Naive thymus-derived CD4-positive, alpha-beta T cell (primary cell): ENCODE measurements around the gene NTRK1. TPM values are rescaled to one million over a fixed set of nuclear protein-coding genes. Genes with fewer than 3 reads are reported as not detected.

Experiments used
- ATAC-seq: fragments of 150-1000 bp; cut with Tn5 transposase; 2 replicates; pipeline ENCODE4 v1.10.0; 2021; ENCODE audit warnings: mild to moderate bottlenecking, moderate library complexity
- CTCF ChIA-PET: fragments of 350-600 bp; sonication (Branson Sonifier 250); formaldehyde crosslinking; loops from one replicate; lab custom pipeline; 2021; ENCODE audit warnings: antibody characterized with exemption; lab: Charles Lee
- POLR2A ChIA-PET: fragments of 350-600 bp; sonication (Branson Sonifier 250); formaldehyde crosslinking; loops from one replicate; lab custom pipeline; 2021; ENCODE audit warnings: antibody characterized with exemption, inconsistent platforms; lab: Charles Lee
- DNase-seq, 9 donors: peaks; one replicate each; pipeline versions ENCODE4 v3.0.0 to v3.0.0-alpha.2; 2020 to 2022; ENCODE audit warnings: mixed read lengths in 1 of 9
- H3K27ac ChIP-seq: one replicate; pipeline ENCODE4 v1.7.0; 2013; ENCODE audit warnings: mild to moderate bottlenecking, low read depth, low read length, moderate library complexity
- H3K27me3 ChIP-seq, 2 donors: one replicate each; pipeline ENCODE4 v1.7.0; 2013; ENCODE audit warnings: low read length in 2 of 2, mild to moderate bottlenecking in 2 of 2, moderate library complexity in 2 of 2; ENCODE audit not compliant: control insufficient read depth in 2 of 2, insufficient read depth in 2 of 2
- H3K36me3 ChIP-seq, 3 experiments: 1 replicate in 2 of 3; 2 replicates in 1 of 3; pipeline ENCODE4 v1.7.0; 2013; ENCODE audit warnings: low read length in 3 of 3, mild to moderate bottlenecking in 3 of 3, moderate library complexity in 1 of 3; ENCODE audit not compliant: insufficient read depth in 3 of 3, control insufficient read depth in 2 of 3
- H3K4me1 ChIP-seq, 2 donors: one replicate each; pipeline ENCODE4 v1.7.0; 2013; ENCODE audit warnings: low read length in 2 of 2, mild to moderate bottlenecking in 2 of 2, moderate library complexity in 1 of 2; ENCODE audit not compliant: control insufficient read depth in 2 of 2, insufficient read depth in 2 of 2
- H3K4me3 ChIP-seq: 2 replicates; pipeline ENCODE4 v1.7.0; 2013; ENCODE audit warnings: mild to moderate bottlenecking, low read length
- H3K9me3 ChIP-seq, 3 experiments: 1 replicate in 2 of 3; 2 replicates in 1 of 3; pipeline ENCODE4 v1.7.0; 2013; ENCODE audit warnings: low read length in 3 of 3; ENCODE audit not compliant: control insufficient read depth in 2 of 3
- H3K27ac Mint-ChIP-seq, 9 donors: one replicate each; pipeline ENCODE4 v1.8.0; 2020 to 2022; ENCODE audit warnings: mixed read lengths in 9 of 9, mild to moderate bottlenecking in 8 of 9, moderate library complexity in 5 of 9, inconsistent platforms in 2 of 9
- H3K27me3 Mint-ChIP-seq, 5 donors: one replicate each; pipeline ENCODE4 v1.8.0; 2021 to 2022; ENCODE audit warnings: mixed read lengths in 5 of 5, mild to moderate bottlenecking in 1 of 5
- H3K36me3 Mint-ChIP-seq, 5 donors: one replicate each; pipeline ENCODE4 v1.8.0; 2020 to 2022; ENCODE audit warnings: mixed read lengths in 5 of 5, mild to moderate bottlenecking in 3 of 5, inconsistent platforms in 1 of 5
- H3K4me1 Mint-ChIP-seq, 7 donors: one replicate each; pipeline ENCODE4 v1.8.0; 2020 to 2022; ENCODE audit warnings: mixed read lengths in 7 of 7, mild to moderate bottlenecking in 3 of 7, inconsistent platforms in 1 of 7
- H3K4me3 Mint-ChIP-seq, 10 donors: one replicate each; pipeline ENCODE4 v1.8.0; 2020 to 2022; ENCODE audit warnings: mild to moderate bottlenecking in 10 of 10, mixed read lengths in 10 of 10, moderate library complexity in 6 of 10, inconsistent platforms in 2 of 10
- H3K9me3 Mint-ChIP-seq, 11 donors: one replicate each; pipeline ENCODE4 v1.8.0; 2020 to 2022; ENCODE audit warnings: mixed read lengths in 11 of 11, mild to moderate bottlenecking in 4 of 11, inconsistent platforms in 1 of 11, moderate library complexity in 1 of 11
- intact Hi-C, 2 donors: fragments of 100-400 bp; cut with micrococcal nuclease; formaldehyde crosslinking; loops; one replicate each; pipeline ENCODE4 v1.15.1; 2023
- polyA plus RNA-seq, 2 donors: library from polyadenylated mRNA; unstranded; fragments of 300-500 nt; fragmentation: Illumina TruSeq; gene quantifications; one replicate each; pipeline ENCODE4 v1.2.3, GENCODE V29; 2021
- total RNA-seq, 6 experiments: library from RNA in 5 of 6; stranded (reverse) in 5 of 6; gene quantifications; 1 replicate in 5 of 6; 2 replicates in 1 of 6; pipeline ENCODE4 v1.2.3 and lab custom pipeline; 2021 to 2026

Gene NTRK1
- total and polyA plus RNA-seq, 7 experiments from 2014 or later = 0.09 to 17.3 (median 3.3) TPM; not detected in 3

- Histone ChIP-seq H3K27ac (no peak overlapping the region), H3K4me1 (no peaks in the 10 kb centered on the region), H3K9me3 (no peaks in the 10 kb centered on the region), H3K27me3 (no peaks in the 10 kb centered on the region), H3K4me3 (no peak overlapping the region), H3K36me3 (no peaks in the 10 kb centered on the region)
- intact Hi-C loops = no loop called here
- ChIA-PET POLR2A (no interaction called here), CTCF (interaction anchor here (3.1 kb wide), 1 partner anchor 60 kb away, joined by 21 read pairs; no protein-coding TSS in a partner anchor)
- Mint-ChIP-seq H3K9me3 (no peaks in the 10 kb centered on the region), H3K27me3 (peaks cover 1 to 15% (median 8%) of the 10 kb centered on the region in 5 donors), H3K4me1 (peaks cover 0 to 1% (median 0%) of the 10 kb centered on the region in 7 donors), H3K27ac (no peak overlapping the region), H3K4me3 (no peak overlapping the region), H3K36me3 (no peaks in the 10 kb centered on the region)
- no peak for ATAC-seq
- DNase-seq = no peak
Observed at GRCh38 chr1:156908955-156909354, 48.3 kb downstream of the NTRK1 start.

- Mint-ChIP-seq H3K9me3 (no peaks in the 10 kb centered on the region), H3K27ac (no peak overlapping the region), H3K36me3 (no peaks in the 10 kb centered on the region), H3K4me3 (no peak overlapping the region), H3K27me3 (peaks cover 5 to 18% (median 8%) of the 10 kb centered on the region in 5 donors), H3K4me1 (peaks cover 0 to 1% (median 0%) of the 10 kb centered on the region in 7 donors)
- H3K9me3 ChIP-seq = no peaks in the 10 kb centered on the region
- POLR2A ChIA-PET = no interaction called here
- DNase-seq = no peak
- CTCF ChIA-PET = interaction anchor here (3.1 kb wide), 1 partner anchor 60 kb away, joined by 21 read pairs; no protein-coding TSS in a partner anchor
- H3K4me1 ChIP-seq = no peaks in the 10 kb centered on the region
- no peaks in the 10 kb centered on the region for H3K27me3 ChIP-seq
- no peak overlapping the region for H3K4me3 ChIP-seq
- no peak overlapping the region for H3K27ac ChIP-seq
- no peak for ATAC-seq
- intact Hi-C loops = loop anchor here (1.0 to 2.0 kb wide), 5 partner anchors 17 to 247 kb away; no protein-coding TSS in a partner anchor
- H3K36me3 ChIP-seq = no peaks in the 10 kb centered on the region
Observed at GRCh38 chr1:156909671-156910070, 49.0 kb downstream of the NTRK1 start.

GRCh38 chr1:156910309-156910782 lies 49.7 kb downstream of the NTRK1 start:
- ATAC-seq = peak; percentile 70
- Histone ChIP-seq H3K36me3 (no peaks in the 10 kb centered on the region), H3K9me3 (no peaks in the 10 kb centered on the region), H3K4me1 (no peaks in the 10 kb centered on the region), H3K27ac (no peak overlapping the region), H3K27me3 (no peaks in the 10 kb centered on the region), H3K4me3 (no peak overlapping the region)
- Mint-ChIP-seq H3K4me1 (peaks cover 0 to 1% (median 0%) of the 10 kb centered on the region in 7 donors), H3K27ac (peak overlapping the region in 1 of 9 donors; percentile 48), H3K4me3 (peak overlapping the region in 1 of 10 donors; percentile 36), H3K9me3 (no peaks in the 10 kb centered on the region), H3K36me3 (no peaks in the 10 kb centered on the region), H3K27me3 (peaks cover 5 to 18% (median 11%) of the 10 kb centered on the region in 5 donors)
- intact Hi-C loops = loop anchor here (1.0 to 2.0 kb wide), 5 partner anchors 16 to 246 kb away; no protein-coding TSS in a partner anchor
- CTCF ChIA-PET = interaction anchor here (1.6 to 3.1 kb wide), 3 partner anchors 57 to 164 kb away, joined by 5 to 21 read pairs (median 8); no protein-coding TSS in a partner anchor
- DNase-seq = peak; percentile 23 to 72 (median 48)
- POLR2A ChIA-PET = no interaction called here

- DNase-seq = no peak
- Mint-ChIP-seq H3K4me3 (no peak overlapping the region), H3K27me3 (peaks cover 17 to 25% (median 23%) of the 10 kb centered on the region in 5 donors), H3K4me1 (peaks cover 0 to 1% (median 0%) of the 10 kb centered on the region in 7 donors), H3K9me3 (no peaks in the 10 kb centered on the region), H3K27ac (no peak overlapping the region), H3K36me3 (no peaks in the 10 kb centered on the region)
- H3K4me3 ChIP-seq = no peak overlapping the region
- H3K27ac ChIP-seq = no peak overlapping the region
- no peaks in the 10 kb centered on the region for H3K9me3 ChIP-seq
- CTCF ChIA-PET = interaction anchor here (0.8 to 3.1 kb wide), 7 partner anchors 22 to 245 kb away, joined by 3 to 21 read pairs (median 7); no protein-coding TSS in a partner anchor
- POLR2A ChIA-PET = no interaction called here
- no peaks in the 10 kb centered on the region for H3K36me3 ChIP-seq
- intact Hi-C loops = loop anchor here (2.0 kb wide), 3 partner anchors 15 to 245 kb away; no protein-coding TSS in a partner anchor
- ATAC-seq = no peak
- H3K4me1 ChIP-seq = no peaks in the 10 kb centered on the region
- no peaks in the 10 kb centered on the region for H3K27me3 ChIP-seq
Observed at GRCh38 chr1:156911577-156912298, 51.1 kb downstream of the NTRK1 start.

GRCh38 chr1:156912310-156912709 lies 51.6 kb downstream of the NTRK1 start:
- H3K27me3 ChIP-seq = no peaks in the 10 kb centered on the region
- DNase-seq (no peak), ATAC-seq (no peak)
- no peaks in the 10 kb centered on the region for H3K36me3 Mint-ChIP-seq
- no peak overlapping the region for H3K27ac Mint-ChIP-seq
- no peak overlapping the region for H3K4me3 Mint-ChIP-seq
- peaks cover 0 to 1% (median 0%) of the 10 kb centered on the region in 7 donors for H3K4me1 Mint-ChIP-seq
- H3K9me3 Mint-ChIP-seq = peaks cover 0 to 4% (median 0%) of the 10 kb centered on the region in 11 donors
- H3K27ac ChIP-seq = no peak overlapping the region
- H3K36me3 ChIP-seq = no peaks in the 10 kb centered on the region
- POLR2A ChIA-PET = no interaction called here
- H3K4me1 ChIP-seq = no peaks in the 10 kb centered on the region
- no peaks in the 10 kb centered on the region for H3K9me3 ChIP-seq
- CTCF ChIA-PET = interaction anchor here (0.8 to 1.9 kb wide), 3 partner anchors 23 to 58 kb away, joined by 3 to 7 read pairs (median 4); no protein-coding TSS in a partner anchor
- H3K4me3 ChIP-seq = no peak overlapping the region
- intact Hi-C loops = no loop called here
- peaks cover 17 to 29% (median 23%) of the 10 kb centered on the region in 5 donors for H3K27me3 Mint-ChIP-seq

GRCh38 chr1:156912861-156913808 lies 52.5 kb downstream of the NTRK1 start:
- Histone ChIP-seq H3K36me3 (no peaks in the 10 kb centered on the region), H3K4me1 (no peaks in the 10 kb centered on the region), H3K4me3 (no peak overlapping the region), H3K27me3 (no peaks in the 10 kb centered on the region), H3K27ac (no peak overlapping the region), H3K9me3 (no peaks in the 10 kb centered on the region)
- Mint-ChIP-seq H3K36me3 (no peaks in the 10 kb centered on the region), H3K4me3 (no peak overlapping the region), H3K9me3 (peaks cover 0 to 7% (median 0%) of the 10 kb centered on the region in 11 donors), H3K4me1 (peaks cover 0 to 1% (median 0%) of the 10 kb centered on the region in 7 donors), H3K27me3 (peaks cover 17 to 36% (median 26%) of the 10 kb centered on the region in 5 donors), H3K27ac (no peak overlapping the region)
- ATAC-seq = no peak
- CTCF ChIA-PET = interaction anchor here (1.9 kb wide), 1 partner anchor 57 kb away, joined by 4 read pairs; no protein-coding TSS in a partner anchor
- POLR2A ChIA-PET = no interaction called here
- DNase-seq = no peak
- intact Hi-C loops = no loop called here
